T-helper 2 cell treated with Interferon-gamma antibody and Interleukin-4, amounts not matched to agents 100 ng/mL and 5 ng/mL, for 36 hours (primary cell): ENCODE measurements around the gene TMPRSS15. TPM values are rescaled to one million over a fixed set of nuclear protein-coding genes. Genes with fewer than 3 reads are reported as not detected.

ENCODE experiments used
- intact Hi-C: fragments of 100-400 bp; cut with micrococcal nuclease; formaldehyde crosslinking; loops from one replicate; pipeline ENCODE4 v1.15.1; 2023
- total RNA-seq: library from RNA; stranded (reverse); gene quantifications from 2 replicates; pipeline ENCODE4 v1.2.3, GENCODE V29; 2022

Gene TMPRSS15
- total RNA-seq, 1 donor from 2014 or later, result not detected

- intact Hi-C loops, result no loop called here
These were observed 53.4 kb downstream of the TMPRSS15 start for GRCh38 chr21:18350216-18350615.

- intact Hi-C loops, result no loop called here
These were observed 54.1 kb downstream of the TMPRSS15 start for GRCh38 chr21:18349468-18349867.

GRCh38 chr21:18340387-18340942 is 63.1 kb downstream of the TMPRSS15 start:
- intact Hi-C loops, result no loop called here

- intact Hi-C loops, result no loop called here
These were observed 67.8 kb downstream of the TMPRSS15 start for GRCh38 chr21:18335651-18336236.

DNA sequence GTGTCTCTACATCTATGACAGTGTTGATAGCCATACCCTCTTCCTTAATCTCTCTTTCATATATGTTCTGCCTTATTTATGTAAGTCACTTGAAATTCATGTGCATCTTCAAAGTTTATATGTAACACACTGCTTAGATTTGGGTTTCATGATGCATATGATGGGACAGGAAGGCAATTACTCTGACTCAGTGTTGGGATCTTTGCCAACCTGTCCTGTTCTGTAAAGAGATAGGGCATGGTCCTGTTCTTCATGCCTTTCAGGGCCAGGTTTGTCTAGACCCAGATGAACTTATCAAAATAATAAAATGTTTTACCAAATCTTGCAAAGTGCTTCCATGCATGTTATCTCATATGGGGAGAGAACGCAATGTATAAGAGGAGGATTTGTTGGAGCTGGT is 69.5 kb downstream of the TMPRSS15 start:
- intact Hi-C loops, result no loop called here

GRCh38 chr21:18318156-18318555 is 85.4 kb downstream of the TMPRSS15 start:
- intact Hi-C loops, result no loop called here

DNA sequence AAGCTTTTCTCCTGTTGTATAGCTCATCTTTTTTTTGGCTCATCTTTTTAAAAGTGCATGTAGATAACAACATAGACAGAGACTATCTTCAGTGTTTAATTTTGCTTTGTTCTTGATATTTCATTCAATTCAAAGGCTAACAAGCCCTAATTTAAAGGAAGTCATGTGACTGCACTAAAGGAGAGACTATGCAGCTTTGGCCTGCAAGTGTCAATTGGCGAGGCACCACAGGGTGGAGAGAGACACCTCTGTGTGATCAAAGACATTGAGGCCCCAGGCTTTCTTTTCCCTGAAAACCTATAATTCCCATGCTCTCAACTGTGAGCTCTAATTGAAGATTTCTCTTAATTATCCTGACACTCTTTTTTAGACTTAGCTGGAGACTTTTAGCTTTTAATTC is 105.4 kb downstream of the TMPRSS15 start:
- intact Hi-C loops, result no loop called here

GRCh38 chr21:18294100-18294499 is 109.5 kb downstream of the TMPRSS15 start:
- intact Hi-C loops, result no loop called here

DNA sequence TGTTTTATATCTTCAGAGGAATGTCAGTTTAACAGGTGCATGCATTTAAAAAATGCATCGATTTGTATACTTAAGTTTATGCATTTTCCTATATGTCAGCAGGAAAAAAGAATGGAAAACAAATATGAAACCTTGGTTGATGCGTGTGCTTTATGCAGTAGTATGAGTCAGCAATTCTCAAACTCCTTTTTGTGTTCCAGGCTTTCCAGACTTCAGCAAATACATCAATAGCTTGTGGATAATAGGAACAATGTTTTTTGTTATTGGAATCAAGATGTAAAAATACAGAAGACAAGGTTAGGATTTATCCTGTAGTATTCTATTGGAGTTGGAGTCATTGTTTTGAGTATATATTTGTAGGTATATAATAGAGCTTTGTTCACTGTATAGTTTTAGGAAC is 113.7 kb downstream of the TMPRSS15 start:
- intact Hi-C loops, result no loop called here

- intact Hi-C loops, result no loop called here
These were observed 118.2 kb downstream of the TMPRSS15 start for GRCh38 chr21:18285379-18285778.

GRCh38 chr21:18275781-18276180 is 127.8 kb downstream of the TMPRSS15 start:
- intact Hi-C loops, result no loop called here

GRCh38 chr21:18274370-18274769 is 129.2 kb downstream of the TMPRSS15 start:
- intact Hi-C loops, result no loop called here

GRCh38 chr21:18273400-18273799 is 130.2 kb downstream of the TMPRSS15 start:
- intact Hi-C loops, result no loop called here

- intact Hi-C loops, result no loop called here
These were observed 133.7 kb downstream of the TMPRSS15 start for GRCh38 chr21:18269856-18270255.

DNA sequence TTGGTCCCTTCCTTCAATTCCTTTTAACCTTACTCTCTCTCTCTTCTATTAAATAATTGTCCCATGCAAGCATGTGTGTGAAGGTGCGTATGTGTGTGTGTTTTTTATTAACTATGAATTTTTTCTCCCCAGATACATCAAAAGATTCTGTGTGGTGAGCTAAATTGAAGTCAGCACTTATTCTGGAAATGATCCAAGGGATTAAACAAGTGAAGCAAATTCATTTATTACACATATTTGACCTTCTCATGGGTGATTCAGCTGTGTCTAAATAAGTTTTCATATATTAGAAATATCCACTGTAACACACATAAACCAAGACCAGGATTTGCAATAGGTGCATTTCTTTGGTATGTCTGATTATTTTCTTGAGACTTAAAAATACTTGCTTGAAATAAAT is 134.7 kb downstream of the TMPRSS15 start:
- intact Hi-C loops, result no loop called here

DNA sequence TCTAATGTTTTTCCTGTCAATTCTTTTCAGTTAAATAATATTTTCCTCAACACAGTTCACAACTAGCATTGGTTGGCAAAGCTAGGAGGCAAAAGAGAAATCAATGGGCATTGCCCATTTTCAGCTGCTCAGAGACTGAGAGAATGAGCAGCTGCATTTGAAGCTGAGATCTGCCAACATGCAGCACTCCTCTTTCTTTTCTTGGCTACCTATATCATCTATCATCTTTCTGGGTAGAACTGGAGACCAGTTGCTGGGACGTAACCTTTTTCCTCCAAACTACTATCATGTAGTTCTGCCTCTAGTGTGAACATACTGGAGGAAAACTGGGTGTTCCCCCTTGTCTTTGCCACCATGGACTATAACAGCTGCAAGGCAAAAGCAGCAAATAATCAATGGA is 136.1 kb downstream of the TMPRSS15 start:
- intact Hi-C loops, result no loop called here

DNA sequence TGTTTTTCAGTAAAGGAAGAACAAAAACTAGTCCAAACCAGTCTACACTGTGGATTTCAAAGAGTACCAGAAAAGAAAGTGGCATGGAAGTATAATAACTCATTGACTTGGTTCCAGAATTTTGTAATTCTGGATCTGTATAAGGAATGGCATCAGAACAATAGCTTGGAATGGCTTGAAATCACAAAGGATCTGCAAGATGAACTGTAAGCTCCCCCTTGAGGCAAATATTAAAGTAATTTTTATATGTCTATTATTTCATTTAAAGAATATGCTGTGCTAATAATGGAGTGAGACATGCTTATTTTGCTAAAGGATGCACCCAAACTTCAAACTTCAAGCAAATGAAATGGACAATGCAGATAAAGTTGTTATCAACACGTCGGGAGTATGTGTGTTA is 137.6 kb downstream of the TMPRSS15 start:
- intact Hi-C loops, result no loop called here

DNA sequence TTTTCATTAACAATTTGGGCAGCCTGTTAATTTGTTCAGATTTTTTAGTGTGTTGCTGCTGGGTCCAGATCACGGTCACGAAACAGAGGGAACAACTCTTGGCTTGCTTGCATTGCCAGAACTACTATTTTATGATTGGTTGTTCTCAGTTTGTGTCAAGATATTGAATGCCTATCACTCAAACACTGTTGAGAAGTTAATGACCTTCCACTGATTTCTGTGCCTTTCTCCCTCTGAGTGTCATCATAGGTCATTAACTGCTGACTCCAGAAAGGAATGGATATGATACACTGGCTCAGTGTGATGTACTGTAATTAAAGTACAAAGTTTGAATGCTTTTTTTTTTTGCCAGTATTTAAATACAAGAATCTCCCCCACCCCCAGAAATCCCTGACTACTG is 149.8 kb downstream of the TMPRSS15 start:
- intact Hi-C loops, result no loop called here

- intact Hi-C loops, result no loop called here
These were observed 150.4 kb downstream of the TMPRSS15 start for GRCh38 chr21:18253221-18253620.

GRCh38 chr21:18252680-18253079 is 150.9 kb downstream of the TMPRSS15 start:
- intact Hi-C loops, result no loop called here

DNA sequence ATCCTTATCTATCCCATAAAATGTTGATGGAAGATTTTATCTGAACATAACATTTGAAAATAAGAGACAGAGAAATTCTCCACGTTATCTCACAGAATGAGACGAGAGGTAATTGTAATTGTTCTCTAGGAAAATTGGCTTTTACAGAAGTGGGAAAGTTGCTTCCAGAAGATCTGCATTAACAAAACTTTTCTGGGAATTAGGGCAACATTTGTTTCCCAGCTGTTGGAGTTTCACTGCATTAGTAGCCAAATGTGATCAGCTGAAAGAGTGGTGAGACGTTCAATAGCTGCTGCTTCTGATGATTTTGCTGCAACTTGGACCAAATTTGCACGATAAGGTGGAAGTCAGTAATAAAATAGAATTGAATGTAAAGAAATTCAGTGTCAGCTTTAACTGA is 151.3 kb downstream of the TMPRSS15 start:
- intact Hi-C loops, result no loop called here

- intact Hi-C loops, result no loop called here
These were observed 152.5 kb downstream of the TMPRSS15 start for GRCh38 chr21:18251065-18251464.

DNA sequence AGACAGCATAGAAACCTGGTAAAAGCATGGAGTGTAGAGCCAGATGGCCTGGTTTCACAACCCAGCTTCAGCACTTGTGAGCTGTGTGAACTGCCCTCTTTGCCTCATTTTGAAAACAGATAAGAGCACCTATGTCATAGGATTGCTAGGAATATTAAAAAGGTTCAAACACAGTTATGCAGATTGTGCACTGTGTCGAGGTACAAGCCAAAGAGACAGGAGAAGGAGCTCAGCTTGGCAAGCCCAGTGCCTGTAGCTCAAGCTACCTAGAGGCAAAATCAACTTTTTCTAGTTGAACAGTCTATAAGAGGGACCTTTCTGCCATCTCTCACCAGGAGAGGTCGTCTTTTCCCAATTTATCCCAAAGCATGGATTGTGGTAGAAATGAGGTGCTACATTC is 153.9 kb downstream of the TMPRSS15 start:
- intact Hi-C loops, result no loop called here

DNA sequence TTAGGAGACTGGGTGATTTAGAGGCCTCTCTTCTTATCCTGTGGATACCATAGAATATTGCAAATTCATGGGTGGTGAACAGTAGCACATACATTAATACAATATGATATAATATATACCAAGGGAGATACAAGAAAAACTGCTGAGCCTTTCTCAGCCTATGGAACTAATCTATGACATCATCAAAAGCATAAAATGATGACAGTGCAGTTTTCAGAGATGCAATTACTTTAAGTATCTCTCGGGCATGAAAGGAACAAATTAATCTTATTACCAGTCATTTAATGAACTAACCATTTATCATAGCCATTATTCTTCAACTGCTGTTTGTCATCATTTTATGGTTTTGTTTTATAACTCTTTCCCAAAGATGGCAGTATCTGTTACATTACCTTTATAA is 155.4 kb downstream of the TMPRSS15 start:
- intact Hi-C loops, result no loop called here
